ENCODE results near the gene DDX56.

DDX56 gene

DNA sequence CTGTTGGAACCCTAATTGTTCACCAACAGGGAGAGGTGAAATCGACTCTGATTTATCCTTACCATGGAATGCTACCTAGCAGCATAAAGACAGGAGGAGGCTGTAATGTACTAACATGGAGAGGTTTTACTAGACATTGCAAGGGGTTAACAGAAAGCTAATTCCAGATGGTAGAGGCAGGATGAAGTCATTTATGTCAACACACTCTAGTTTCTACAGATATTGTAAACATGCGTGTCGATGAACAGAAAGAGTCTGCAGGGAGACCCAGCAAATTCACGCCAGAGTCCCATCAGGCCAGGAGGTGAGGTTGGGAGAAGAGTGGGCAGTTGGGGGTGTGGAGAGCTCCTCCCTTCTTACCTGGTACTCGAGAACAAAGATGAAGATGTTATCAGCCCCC is 39.6 kb downstream of the DDX56 start:
- DNase-seq = no peak

GRCh38 chr7:44533301-44534055 is 40.2 kb downstream of the DDX56 start:
- DNase-seq = no peak

DNA sequence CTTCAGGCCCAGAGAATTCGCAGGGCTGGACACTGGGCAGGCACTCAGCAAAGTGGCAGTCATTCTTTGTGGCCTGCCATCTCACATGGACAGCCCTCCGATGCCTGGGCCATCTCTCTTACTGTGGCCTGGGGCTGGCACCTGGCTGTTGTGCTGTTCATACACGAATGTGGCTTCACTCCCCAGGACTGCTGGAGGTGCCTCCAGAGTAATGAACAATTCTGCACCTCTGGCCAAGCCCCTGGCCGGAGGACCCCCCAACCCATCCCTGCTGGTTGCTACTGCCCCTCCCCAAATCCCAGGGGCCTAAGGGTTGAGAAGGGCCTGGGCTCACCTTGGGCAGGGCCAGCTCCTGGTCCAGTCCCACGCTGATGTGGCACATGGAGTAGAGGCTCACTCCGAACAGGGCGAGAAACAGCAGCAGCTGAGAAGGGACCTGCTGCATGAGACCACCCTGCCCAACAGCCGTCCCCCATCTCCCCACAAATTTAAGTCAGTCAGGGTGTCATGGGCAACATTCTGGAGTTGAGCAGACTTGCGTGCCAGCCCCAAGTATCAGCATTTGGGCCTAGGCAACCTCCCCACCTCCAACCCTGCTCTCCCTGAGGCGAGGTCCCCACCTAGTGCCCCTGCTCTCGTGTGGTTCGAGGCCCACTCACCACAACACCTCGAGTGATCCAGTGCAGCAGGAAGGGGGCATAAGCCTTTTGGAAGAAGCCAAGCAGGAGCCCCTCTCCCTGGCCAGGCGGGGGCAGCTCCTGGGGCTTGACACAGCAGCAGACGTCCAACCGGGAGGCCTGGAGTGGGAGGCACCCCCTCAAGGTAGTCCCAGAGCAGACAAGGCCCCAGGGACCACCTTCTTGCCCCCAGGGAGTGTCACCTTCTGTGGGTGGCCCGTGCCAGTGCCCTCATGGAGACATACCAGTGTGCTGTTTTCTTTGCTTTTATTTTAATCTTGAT is 42.0 kb downstream of the DDX56 start:
- no peak for DNase-seq

DNA sequence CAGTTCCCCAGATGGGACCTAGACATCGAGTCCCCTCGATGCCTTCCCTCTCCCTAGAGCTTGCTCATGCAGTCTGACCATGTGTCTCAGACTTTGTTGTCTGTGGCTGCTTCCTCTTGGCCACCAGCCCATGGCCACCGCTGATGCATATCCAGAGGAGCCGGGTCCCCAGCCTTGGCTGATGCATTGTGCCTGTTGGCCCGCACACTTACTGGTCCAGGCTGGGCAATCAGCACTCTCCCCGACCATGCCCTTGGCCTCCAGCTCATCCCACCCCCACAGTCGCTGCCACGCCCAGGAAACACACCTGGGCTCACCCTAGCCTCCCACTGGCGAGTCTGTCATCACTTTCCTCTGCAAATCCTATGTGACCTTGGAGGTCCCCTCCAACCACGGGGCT is 42.7 kb downstream of the DDX56 start:
- no peak for DNase-seq

GRCh38 chr7:44524811-44525388 is 48.8 kb downstream of the DDX56 start:
- no peak for DNase-seq

- DNase-seq = no peak
Observed at GRCh38 chr7:44522315-44522714, 51.4 kb downstream of the DDX56 start.

- no peak for DNase-seq
Observed at GRCh38 chr7:44521347-44522095, 52.2 kb downstream of the DDX56 start.

DNA sequence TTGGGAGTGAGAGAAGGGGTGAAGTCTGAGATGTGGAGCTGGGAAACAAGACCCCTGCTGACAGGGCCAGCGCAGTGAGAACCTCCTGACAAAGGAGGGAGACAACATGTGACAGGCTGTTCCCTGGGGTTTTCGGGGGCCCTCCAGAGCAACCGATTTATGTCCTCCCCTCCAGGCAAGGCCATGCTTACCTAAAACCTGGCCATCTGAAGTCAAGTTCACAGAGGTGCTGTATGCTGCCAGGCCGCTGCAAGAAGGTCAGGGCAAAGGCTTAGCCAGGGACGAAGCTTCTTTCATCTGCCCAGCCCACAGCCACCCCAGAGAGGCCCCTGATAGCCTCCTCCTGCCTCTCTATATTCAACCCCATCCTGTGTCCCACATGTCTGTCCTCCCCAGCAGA is 53.1 kb downstream of the DDX56 start:
- DNase-seq = no peak

- no peak for DNase-seq
Observed at GRCh38 chr7:44519546-44519945, 54.2 kb downstream of the DDX56 start.

- DNase-seq = no peak
Observed at GRCh38 chr7:44518761-44519160, 54.9 kb downstream of the DDX56 start.

- no peak for DNase-seq
Observed at GRCh38 chr7:44517175-44517574, 56.5 kb downstream of the DDX56 start.
